Right hindlimb (tissue), 1 donor: Measurements from ENCODE around the gene UFL1.

Experiments
- DNase-seq: peaks from one replicate; pipeline ENCODE4 v3.0.0-alpha.2; 2018

UFL1 gene

DNA sequence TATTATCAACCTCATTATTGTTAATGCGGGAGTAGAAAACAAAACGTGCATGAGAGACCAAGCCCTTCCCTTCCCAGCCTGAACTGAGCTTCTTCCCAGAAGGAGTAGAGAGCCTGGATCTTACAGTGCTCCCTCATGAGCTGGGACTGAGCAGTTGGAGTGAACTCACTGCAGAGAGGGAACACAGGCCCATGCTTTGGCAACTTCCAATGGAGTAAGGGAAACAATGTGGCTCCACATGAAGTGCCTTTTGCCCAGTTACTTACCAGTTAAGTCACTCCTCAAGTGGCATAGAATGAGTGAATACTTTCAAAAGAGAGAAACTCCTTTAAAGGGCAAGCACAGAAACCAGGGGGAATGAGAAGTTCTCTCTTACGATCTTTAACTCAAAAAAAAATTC, 53.8 kb downstream of the UFL1 start:
- DNase-seq = no peak

DNA sequence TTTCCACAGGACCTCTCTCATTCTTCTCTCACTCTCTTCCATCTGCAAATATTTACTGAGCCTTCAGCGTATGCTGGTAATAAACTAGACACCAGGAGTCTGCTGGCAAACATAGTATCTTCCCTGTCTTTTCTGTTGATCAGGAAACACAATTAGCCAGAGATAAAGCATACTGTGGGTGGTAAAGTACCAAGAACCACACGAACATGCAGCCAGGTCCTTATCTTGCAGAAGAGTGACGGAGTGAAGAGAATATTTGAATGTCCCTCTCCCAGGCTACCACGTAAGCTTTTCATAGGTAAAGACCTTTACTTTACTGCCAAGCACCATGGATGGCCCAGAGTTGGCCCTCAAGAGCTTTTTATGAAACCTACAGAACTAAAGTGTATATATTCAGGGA, 54.6 kb downstream of the UFL1 start:
- no peak for DNase-seq

DNA sequence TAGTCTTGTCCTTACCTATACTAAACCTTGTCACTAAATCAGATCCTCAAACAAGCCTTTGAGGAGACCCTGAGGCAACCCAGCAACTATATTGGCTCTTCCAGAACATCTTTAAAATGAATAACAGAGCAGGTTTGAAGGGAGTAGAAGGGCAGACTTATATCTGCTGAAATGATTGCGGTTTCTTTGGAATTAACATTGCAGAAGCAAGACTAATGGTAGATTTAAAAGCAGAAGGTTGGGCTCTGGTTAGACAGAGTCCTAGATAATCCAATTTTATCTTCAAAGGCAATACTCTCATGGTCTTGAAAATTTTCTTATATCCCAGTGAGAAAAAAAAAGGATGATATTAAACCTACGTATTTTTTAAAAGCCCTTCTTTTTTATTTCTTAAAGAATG, 60.4 kb downstream of the UFL1 start:
- DNase-seq = no peak

DNA sequence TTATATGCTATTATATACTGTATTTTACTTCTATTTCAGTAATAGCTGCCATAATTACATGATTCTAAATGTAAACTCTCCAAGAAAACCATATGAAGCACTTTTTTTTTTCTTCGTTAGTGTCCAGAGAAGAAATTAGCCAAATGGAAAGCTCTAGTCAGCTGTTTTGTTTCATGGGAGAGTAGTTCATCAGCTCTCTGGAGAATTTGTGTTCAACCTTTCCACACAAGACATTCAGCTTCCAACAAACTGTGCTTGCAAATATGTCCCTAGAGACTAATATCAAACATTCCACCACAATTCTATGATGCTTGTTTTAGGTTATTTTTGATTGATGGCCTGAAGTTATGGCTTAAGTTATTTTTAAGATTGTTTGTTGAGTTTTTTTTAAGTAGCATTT, 60.8 kb downstream of the UFL1 start:
- DNase-seq = no peak

DNA sequence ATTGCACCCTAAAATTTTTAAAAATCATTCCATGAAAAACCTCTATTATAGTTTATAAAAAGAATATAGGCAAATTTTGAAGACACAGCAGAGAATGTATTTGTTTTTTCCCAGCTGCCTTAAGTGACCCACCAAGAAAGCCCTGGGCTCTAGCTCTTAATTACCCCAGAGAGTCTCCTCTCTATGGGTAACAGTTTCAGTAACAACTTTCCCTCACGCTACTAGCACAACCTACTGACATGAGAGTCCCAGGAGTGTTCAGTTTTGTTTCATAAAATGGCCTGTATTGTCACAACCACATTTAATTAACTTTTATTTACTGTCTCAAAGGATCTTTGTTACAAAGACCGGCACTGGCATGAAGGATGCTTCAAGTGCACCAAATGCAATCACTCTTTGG, 82.8 kb downstream of the UFL1 start:
- DNase-seq = no peak
